Right kidney (tissue), 1 donor: ENCODE measurements around the gene PDYN.

ENCODE experiments used
- DNase-seq: peaks from one replicate; pipeline ENCODE4 v3.0.0-alpha.2; 2016

The PDYN gene

DNA sequence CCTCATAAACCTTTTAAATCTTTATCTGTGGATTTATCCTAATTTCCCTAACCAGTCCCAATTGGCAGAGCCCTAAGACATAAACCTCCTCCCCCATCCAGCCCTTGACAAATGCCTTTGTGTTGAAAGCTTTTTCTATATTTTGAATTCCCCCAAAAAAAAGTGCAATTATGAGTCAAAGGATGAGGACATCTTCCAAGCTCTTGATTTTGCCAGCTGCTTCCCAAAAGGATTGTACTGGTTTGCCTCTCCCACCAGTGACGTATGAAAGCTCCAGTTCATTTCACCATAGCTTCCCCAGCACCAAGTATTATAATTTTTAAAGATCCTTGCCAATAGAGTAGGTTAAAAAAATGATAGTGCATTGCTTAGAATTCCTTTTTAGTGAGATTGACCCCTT, 59.7 kb downstream of the PDYN start:
- DNase-seq: no peak

DNA sequence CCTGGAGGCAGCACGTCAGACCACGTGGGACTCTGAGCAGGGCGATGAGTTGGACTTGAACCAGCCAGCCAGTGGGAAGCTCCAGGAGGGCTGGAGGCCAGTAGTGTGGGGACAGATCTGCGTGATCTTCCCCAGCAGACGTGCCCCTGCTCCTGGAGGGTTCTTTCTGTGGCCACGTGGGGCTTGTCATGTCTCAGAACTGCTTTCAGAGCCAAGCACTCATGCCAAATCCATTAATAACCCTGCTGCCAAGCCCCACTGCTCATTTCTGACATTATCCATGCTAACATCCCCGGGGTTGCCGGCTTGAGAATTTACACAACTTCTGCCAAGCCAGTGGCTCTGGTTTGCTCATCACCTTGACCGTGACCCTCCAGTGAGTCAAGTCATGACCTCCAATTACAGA, 60.4 kb downstream of the PDYN start:
- no peak for DNase-seq

DNA sequence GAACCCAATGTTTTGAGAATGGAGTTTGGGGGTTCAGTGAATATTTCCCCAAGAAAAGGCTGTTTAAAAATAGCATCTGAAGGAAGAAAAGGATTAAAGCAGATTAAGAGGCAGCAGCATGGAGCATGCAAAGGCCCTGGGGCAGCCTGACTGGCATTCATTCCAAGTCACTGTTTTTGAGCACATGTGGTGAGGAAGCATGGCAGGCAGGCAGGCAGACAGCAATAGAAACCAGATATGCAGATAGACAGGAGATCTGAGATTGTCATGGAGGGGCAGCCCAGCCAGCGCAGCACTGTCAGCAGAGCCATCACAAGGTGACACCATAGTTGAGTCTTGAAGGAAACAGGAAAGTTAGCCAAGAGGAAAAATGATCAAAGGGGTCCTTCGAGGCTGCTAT, 60.9 kb downstream of the PDYN start:
- no peak for DNase-seq

DNA sequence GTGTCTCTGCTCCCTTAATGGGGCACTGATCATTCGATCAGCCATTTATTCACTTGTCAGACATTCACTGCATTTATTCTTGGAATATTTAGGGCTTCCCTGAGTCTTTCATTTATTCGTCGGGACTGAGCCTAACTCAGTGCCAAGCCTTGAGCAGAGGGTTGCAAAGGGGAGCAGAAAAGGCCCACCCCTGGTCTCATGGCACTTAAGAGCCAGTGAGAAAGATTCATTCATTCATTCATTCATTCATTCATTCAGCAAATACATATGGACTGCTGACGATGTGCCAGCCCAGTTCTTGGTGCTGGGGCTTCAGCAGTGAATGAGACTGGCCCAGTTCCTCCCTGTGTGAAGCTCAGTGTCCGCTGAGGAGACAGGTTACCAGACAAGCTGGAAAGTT, 62.0 kb downstream of the PDYN start:
- no peak for DNase-seq

DNA sequence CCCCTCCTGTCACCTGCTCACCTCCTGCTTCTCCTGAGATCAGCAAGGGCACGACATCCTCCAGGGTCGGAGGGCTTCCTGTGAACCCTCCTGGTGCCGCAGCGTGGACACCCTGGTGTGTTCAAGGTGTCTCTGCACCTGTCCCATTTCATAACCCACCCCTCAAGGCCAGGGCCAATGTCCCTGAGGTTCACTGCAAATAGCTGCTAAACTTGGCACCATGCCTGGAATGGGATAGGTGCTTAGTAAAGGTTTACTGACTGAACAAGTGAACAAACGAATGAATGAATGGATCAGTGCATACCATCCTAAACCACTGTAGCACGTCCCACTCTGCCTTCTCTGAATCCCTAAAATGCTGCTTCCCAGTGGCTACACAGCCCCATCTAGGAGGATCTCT, 63.7 kb downstream of the PDYN start:
- DNase-seq: no peak

DNA sequence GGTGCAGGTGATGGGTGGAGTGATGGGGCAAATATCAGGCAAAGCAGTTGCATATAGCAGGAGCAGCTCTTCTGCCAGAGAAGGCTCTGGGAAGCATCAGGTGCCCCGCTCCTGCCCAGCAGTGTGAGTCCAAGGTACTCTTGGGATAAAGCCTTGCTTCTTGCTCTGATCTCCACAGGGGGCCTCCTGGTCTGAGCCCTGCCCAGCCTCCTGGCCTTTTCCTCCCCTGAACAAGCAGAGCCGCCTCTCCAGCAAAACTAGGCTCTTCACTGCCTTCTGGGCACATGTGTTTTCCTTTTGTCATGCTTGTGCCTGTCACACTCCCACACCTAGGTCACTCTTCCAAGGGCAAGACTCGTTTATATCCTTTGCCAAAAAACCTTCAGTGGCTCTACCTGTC, 64.4 kb downstream of the PDYN start:
- no peak for DNase-seq

DNA sequence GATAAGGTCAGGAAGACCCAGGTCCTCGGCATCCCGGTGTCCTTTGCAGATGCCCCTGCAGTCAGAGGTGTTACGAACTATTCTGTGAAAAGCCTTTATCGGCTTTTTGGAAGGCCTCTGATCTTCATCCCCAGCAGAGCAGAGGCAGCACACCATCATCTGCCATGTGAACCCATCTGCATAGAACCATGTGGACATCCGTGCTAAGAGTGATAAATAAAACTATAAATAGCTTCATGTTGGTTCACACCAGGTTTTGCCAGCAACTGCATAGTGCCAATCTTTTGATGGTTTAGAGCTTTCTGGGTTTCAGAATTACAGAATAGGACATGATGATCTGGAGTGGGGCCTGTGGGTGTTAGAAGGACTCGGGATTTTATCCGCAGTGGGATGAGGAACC, 65.1 kb downstream of the PDYN start:
- DNase-seq: no peak
